WI38 (cell line): ENCODE results near the gene MEPCE.

ENCODE experiments used
- H3K4me3 ChIP-seq: 2 replicates; pipeline ENCODE4 v1.5.1; 2011; ENCODE audit warnings: low read depth, mild to moderate bottlenecking, control low read depth, low read length
- CTCF ChIP-seq: IDR thresholded peaks from 2 replicates; pipeline ENCODE4 v1.5.1; 2012; ENCODE audit warnings: low read depth, mild to moderate bottlenecking, control low read depth, low read length

MEPCE gene

GRCh38 chr7:100389437-100390088 lies 40.1 kb upstream of the MEPCE start:
- TF ChIP-seq CTCF = no peak
- H3K4me3 ChIP-seq = no peak overlapping the region

GRCh38 chr7:100390286-100391009 lies 39.2 kb upstream of the MEPCE start:
- TF ChIP-seq CTCF = no peak
- H3K4me3 ChIP-seq = no peak overlapping the region

DNA sequence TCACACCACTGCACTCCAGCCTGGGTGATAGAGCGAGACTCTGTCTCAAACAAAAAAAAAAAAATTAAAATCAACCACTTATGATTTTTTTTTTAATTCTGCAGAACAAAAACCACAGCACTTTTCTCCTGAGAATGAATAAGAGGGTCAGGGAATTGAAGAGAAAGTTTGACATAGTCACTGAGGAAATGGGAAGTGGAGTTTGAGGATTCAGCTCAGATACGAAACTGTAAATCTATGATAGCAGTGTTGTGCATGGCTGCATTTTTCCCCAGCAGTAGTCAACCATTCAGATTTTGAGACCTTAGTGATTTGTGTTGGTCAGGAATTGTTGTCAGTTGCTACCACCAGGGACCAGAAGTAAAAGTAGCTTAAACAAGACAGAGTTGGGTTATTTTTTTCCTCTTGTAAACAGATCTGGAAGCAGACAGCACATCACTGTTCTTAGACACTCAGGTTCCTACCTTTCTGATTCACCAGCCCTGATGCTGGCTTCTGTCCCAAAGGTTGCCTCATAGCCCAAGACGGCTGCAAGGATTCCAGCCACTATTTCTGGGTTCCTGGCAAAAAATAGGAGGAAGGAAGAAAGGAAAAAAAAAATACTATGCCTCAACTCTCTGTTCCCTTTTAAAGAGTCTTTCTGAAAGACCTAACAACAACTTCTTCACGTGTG lies 36.3 kb upstream of the MEPCE start:
- H3K4me3 ChIP-seq = no peak overlapping the region
- no peak for TF ChIP-seq CTCF

DNA sequence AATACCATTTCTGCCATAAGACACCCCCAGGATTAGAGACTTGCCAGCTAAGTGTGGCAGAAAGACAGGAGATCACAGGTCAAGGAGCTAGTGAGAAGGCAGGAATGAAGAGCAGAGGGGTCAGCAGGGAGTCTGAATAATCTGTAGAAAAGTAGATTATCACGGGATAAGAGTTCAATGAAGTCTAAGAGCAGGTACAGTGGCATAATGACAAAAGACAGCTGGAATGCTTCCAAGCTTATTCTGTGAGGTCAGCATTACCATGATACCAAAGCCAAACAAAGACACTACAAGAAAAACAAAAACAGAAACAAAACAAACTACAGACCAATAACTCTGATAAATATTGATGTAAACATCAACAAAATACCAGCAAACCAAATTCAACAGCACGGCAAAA lies 35.6 kb upstream of the MEPCE start:
- no peak for TF ChIP-seq CTCF
- H3K4me3 ChIP-seq = no peak overlapping the region

DNA sequence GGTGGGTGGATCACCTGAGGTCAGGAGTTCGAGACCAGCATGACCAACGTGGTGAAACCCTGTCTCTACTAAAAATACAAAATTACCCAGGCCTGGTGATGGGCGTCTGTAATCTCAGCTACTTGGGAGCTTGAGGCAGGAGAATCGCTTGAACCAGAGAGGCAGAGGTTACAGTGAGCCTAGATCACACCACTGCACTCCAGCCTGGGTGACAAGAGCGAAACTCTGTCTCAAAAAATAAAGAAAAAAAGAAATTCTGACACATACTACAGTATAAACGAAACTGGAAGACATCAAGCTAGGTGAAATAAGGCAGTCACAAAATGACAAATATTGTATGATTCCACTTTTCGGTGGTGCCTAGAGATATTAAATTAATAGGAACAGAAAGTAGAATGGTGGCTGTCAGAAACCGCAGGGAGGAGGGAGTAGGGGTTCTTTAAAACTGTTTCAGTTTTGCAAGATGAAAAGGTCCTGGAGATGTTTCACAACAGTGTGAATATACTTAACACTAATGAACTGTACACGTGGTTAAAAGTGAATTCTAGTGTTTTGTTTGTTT lies 33.1 kb upstream of the MEPCE start:
- TF ChIP-seq CTCF = no peak
- no peak overlapping the region for H3K4me3 ChIP-seq

DNA sequence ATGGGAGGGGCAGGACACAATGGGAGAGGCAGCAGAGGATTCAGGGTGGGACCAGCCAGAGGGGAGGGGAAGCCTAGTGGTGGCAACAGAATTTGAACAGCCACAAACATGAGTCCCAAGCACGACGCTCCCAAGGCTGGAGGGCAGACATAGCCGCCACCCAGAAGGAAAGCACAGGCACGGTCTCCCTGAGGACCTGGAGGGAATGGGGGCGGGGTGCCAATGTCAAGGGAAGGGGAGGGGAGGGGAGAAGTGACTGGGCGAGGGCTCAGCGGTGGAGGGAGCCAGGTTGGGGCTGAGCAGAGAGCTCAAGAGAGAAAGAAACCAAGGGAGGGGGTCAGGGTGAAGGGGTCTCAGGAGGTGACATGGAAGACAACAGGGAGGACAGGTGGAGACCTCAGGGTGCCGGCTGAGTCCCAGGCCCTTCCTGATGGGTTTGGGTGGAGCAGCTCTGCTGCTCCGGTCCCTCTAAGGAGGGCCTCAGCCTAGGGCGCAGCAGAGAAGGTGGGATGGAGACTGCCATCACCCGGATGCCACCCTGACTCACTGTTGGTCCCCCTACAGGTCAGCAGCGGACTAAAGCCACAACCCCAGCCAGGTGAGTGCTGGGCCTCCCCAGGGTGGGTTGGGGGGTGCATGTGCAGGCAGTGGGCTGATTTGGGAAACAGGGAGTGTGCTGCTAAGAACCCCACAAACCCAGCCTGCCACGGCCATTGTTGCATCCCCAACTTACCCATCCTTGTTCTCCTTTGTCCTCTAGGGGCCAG lies 32.1 kb upstream of the MEPCE start:
- TF ChIP-seq CTCF = no peak
- no peak overlapping the region for H3K4me3 ChIP-seq
